Endothelial cell of umbilical vein (primary cell): ENCODE data around the gene PLEKHM2. TPM values are rescaled to one million over a fixed set of nuclear protein-coding genes. Genes with fewer than 3 reads are reported as not detected.

ENCODE experiments used
- BruUV-seq: library from RNA; stranded (reverse); fragments of 400-500 nt; replicated peaks from 2 replicates; lab custom pipeline; 2021; lab: Mats Ljungman, UMichigan
- CTCF ChIA-PET: fragments of 300-600, 350-600 bp; sonication (Branson Sonifier 250); formaldehyde crosslinking; loops from one replicate; lab custom pipeline; 2021; ENCODE audit warnings: antibody characterized with exemption, inconsistent platforms; lab: Charles Lee
- POLR2A ChIA-PET: fragments of 300-600, 350-600 bp; sonication (Branson Sonifier 250); formaldehyde crosslinking; loops from one replicate; lab custom pipeline; 2021; ENCODE audit warnings: antibody characterized with exemption, inconsistent platforms; lab: Charles Lee
- DNase-seq: peaks from one replicate; pipeline ENCODE4 v3.0.0-alpha.2; 2011; ENCODE audit warnings: low read depth, low spot score
- FAIRE-seq: peaks from 2 replicates; lab custom pipeline; 2011; peaks lifted over from hg19 to GRCh38; lab: Jason Lieb, UNC
- H2AFZ ChIP-seq: 2 replicates; pipeline ENCODE4 v1.6.0; 2012; ENCODE audit warnings: low read depth, low read length, control low read depth, inconsistent platforms
- H3K27ac ChIP-seq: 2 replicates; pipeline ENCODE4 v1.5.1; 2011; ENCODE audit warnings: low read depth, mild to moderate bottlenecking, control low read depth, low read length, moderate library complexity; ENCODE audit not compliant: insufficient read depth
- H3K27me3 ChIP-seq, 2 experiments: 2 replicates each; pipeline versions ENCODE4 v1.6.0 to v1.6.1; 2011; ENCODE audit warnings: low read length in 2 of 2, mixed read lengths in 1 of 2; ENCODE audit not compliant: control insufficient read depth in 2 of 2, insufficient read depth in 2 of 2
- H3K36me3 ChIP-seq, 2 experiments: 2 replicates in 1 of 2; 3 replicates in 1 of 2; pipeline ENCODE4 v1.5.1; 2011; ENCODE audit warnings: low read length in 2 of 2, mild to moderate bottlenecking in 1 of 2, moderate library complexity in 1 of 2; ENCODE audit not compliant: control insufficient read depth in 2 of 2, insufficient read depth in 2 of 2; ENCODE audit errors: extremely low read depth in 1 of 2
- H3K4me1 ChIP-seq: 3 replicates; pipeline ENCODE4 v1.5.1; 2011; ENCODE audit warnings: mild to moderate bottlenecking, low read length; ENCODE audit not compliant: control insufficient read depth, insufficient read depth; ENCODE audit errors: extremely low read depth
- H3K4me2 ChIP-seq: 2 replicates; pipeline ENCODE4 v1.6.1; 2011; ENCODE audit warnings: low read length, control low read depth, mixed read lengths; ENCODE audit not compliant: insufficient read depth
- H3K4me3 ChIP-seq, 3 experiments: fragments of 200-600 bp in 1 of 3; sonication (generic), shearing (Covaris generic) in 1 of 3; replicated peaks in 1 of 3; 2 replicates each; pipeline ENCODE4 v1.5.1; 2011 to 2016; ENCODE audit warnings: control low read depth in 3 of 3, low read length in 3 of 3, mild to moderate bottlenecking in 2 of 3, inconsistent platforms in 1 of 3, low read depth in 1 of 3, moderate library complexity in 1 of 3; ENCODE audit not compliant: insufficient read depth in 1 of 3
- H3K79me2 ChIP-seq: 2 replicates; pipeline ENCODE4 v1.6.0; 2012; ENCODE audit warnings: low read length, inconsistent platforms; ENCODE audit not compliant: control insufficient read depth, insufficient read depth
- H3K9ac ChIP-seq: replicated peaks from 2 replicates; pipeline ENCODE3; 2011; ENCODE audit warnings: low read length, control low read depth; ENCODE audit not compliant: insufficient read depth; ENCODE audit errors: extremely low read depth
- H3K9me1 ChIP-seq: replicated peaks from 3 replicates; pipeline ENCODE4 v1.6.0; 2011; ENCODE audit warnings: mild to moderate bottlenecking, low read length; ENCODE audit not compliant: control insufficient read depth, insufficient read depth; ENCODE audit errors: extremely low read depth
- H3K9me3 ChIP-seq: replicated peaks from 2 replicates; pipeline ENCODE4 v1.5.1; 2012; ENCODE audit warnings: low read length, inconsistent platforms; ENCODE audit not compliant: control insufficient read depth, insufficient read depth
- H4K20me1 ChIP-seq: replicated peaks from 2 replicates; pipeline ENCODE3; 2011; ENCODE audit warnings: mild to moderate bottlenecking, low read length; ENCODE audit not compliant: control insufficient read depth, insufficient read depth; ENCODE audit errors: extremely low read depth
- CTCF ChIP-seq, 2 donors: IDR thresholded peaks; 1 replicate in 1 of 2; 2 replicates in 1 of 2; pipeline ENCODE4 v1.5.1; 2011; ENCODE audit warnings: low read length in 2 of 2, mild to moderate bottlenecking in 2 of 2, moderate library complexity in 2 of 2, control low read depth in 1 of 2, inconsistent platforms in 1 of 2, low read depth in 1 of 2; ENCODE audit not compliant: insufficient read depth in 1 of 2; ENCODE audit errors: extremely low read depth in 1 of 2
- EZH2 ChIP-seq: IDR thresholded peaks from 2 replicates; pipeline ENCODE4 v1.6.1; 2012; ENCODE audit warnings: borderline replicate concordance, low read depth, mild to moderate bottlenecking, moderate library complexity, low read length, inconsistent platforms; ENCODE audit not compliant: severe bottlenecking
- FOS ChIP-seq: IDR thresholded peaks from 2 replicates; pipeline ENCODE4 v1.6.1; 2011; ENCODE audit warnings: mild to moderate bottlenecking, low read length, moderate library complexity, borderline replicate concordance; ENCODE audit not compliant: insufficient read depth
- GATA2 ChIP-seq: IDR thresholded peaks from 2 replicates; pipeline ENCODE4 v1.7.0; 2011; ENCODE audit warnings: low read depth, mild to moderate bottlenecking, moderate library complexity, mixed read lengths, low read length; ENCODE audit not compliant: insufficient read length, insufficient read depth
- JUN ChIP-seq: IDR thresholded peaks from 2 replicates; pipeline ENCODE4 v1.6.1; 2011; ENCODE audit warnings: borderline replicate concordance, low read depth; ENCODE audit not compliant: insufficient read length, insufficient read depth
- MYC ChIP-seq: IDR thresholded peaks from one replicate; pipeline ENCODE4 v1.6.1; 2011; ENCODE audit warnings: mild to moderate bottlenecking, low read depth, low read length
- POLR2AphosphoS5 ChIP-seq: IDR thresholded peaks from 2 replicates; pipeline ENCODE4 v1.6.1; 2012; ENCODE audit warnings: low read depth, mild to moderate bottlenecking, control low read depth, low read length, moderate library complexity; ENCODE audit not compliant: insufficient read depth
- dilution Hi-C: fragments of 300-500 bp; cut with MboI; formaldehyde crosslinking; loops from one replicate; pipeline ENCODE4 v1.15.0; 2019; ENCODE audit warnings: low sequenced_read_pairs; ENCODE audit not compliant: extremely low pct_ligation_motif_present
- intact Hi-C: fragments of 100-400 bp; cut with micrococcal nuclease; formaldehyde crosslinking; loops from one replicate; pipeline ENCODE4 v1.10.0; 2022
- polyA plus RNA-seq, 4 experiments: library from polyadenylated mRNA; depleted of rRNA in 3 of 4; stranded (reverse) in 3 of 4; unstranded in 1 of 4; fragments of >200 nt; gene quantifications; 2 replicates each; pipeline versions ENCODE4 v1.2.1 to v1.2.3, GENCODE V29; 2011 to 2012; ENCODE audit warnings: missing spikeins in 1 of 4
- total RNA-seq: library from RNA; stranded (reverse); gene quantifications from 2 replicates; pipeline ENCODE4 v1.2.3, GENCODE V29; 2021
- TF ChIP-seq, protein P1 (sequence below): IDR thresholded peaks from 2 replicates; pipeline ENCODE4 v1.6.1; 2011; ENCODE audit not compliant: insufficient read depth, insufficient read length

PLEKHM2 gene
- total and polyA plus RNA-seq, 2 donors (not counting 3 experiments of a cell fraction or from before 2014, with no cell fraction given): 60.6 to 67.5 TPM

DNA sequence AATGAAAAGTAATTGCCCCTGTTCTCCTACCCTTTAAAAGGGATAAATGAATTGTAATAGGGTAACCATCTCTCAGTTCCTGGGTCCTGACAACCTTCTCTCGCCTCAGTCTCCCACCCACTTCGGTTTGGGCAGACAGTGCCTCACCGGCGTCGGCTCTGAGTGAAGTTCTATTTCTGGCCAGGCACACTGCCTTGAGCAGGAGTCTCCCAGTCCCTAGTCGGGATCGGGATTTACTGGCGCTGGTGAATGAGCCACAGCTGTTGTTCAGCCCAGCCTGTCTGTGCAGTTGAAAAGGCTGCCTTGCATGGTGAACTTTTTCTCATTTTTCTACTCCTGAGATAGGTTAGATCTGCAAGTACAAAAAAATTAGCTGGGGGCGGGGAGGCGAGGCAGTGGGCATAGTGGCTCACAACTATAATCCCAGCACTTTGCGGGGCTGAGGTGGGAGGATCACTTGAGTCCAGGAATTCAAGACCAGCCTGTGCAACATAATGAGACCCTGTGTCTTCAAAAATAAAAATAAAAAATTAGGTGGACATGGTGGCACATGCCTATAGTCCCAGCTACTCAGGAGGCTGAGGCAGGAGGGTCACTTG lies 7.4 kb downstream of the PLEKHM2 start:
- ChIA-PET CTCF (interaction anchor here (0.8 to 1.2 kb wide), 4 partner anchors 22 to 97 kb away, joined by 3 to 4 read pairs (median 3); no protein-coding TSS in a partner anchor), POLR2A (interaction anchor here (0.6 kb wide), 1 partner anchor 808 kb away, joined by 8 read pairs; no protein-coding TSS in a partner anchor)
- Histone ChIP-seq H4K20me1 (no peaks in the 10 kb centered on the region), H2AFZ (no peak overlapping the region), H3K9me1 (no peaks in the 10 kb centered on the region), H3K27me3 (no peaks in the 10 kb centered on the region), H3K27ac (no peak overlapping the region), H3K79me2 (peaks cover 67% of the 10 kb centered on the region), H3K9me3 (no peaks in the 10 kb centered on the region), H3K36me3 (peaks cover 0 to 2% of the 10 kb centered on the region in 2 experiments), H3K4me1 (peaks cover 12% of the 10 kb centered on the region), H3K4me2 (no peak overlapping the region), H3K4me3 (no peak overlapping the region), H3K9ac (no peak overlapping the region)
- no TSS peak for BruUV-seq
- no peak for TF ChIP-seq EZH2
- TF ChIP-seq, protein P1, sequence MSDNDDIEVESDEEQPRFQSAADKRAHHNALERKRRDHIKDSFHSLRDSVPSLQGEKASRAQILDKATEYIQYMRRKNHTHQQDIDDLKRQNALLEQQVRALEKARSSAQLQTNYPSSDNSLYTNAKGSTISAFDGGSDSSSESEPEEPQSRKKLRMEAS: no peak
- no peak for TF ChIP-seq POLR2AphosphoS5
- no peak for TF ChIP-seq CTCF (IDR thresholded peaks at IDR 0.05; ENCODE audit: extremely low read depth in 1 of 2, insufficient read depth in 1 of 2, low read depth in 1 of 2, low read length in 2 of 2)
- TF ChIP-seq FOS: no peak
- no peak for TF ChIP-seq JUN
- TF ChIP-seq MYC: no peak
- no peak for TF ChIP-seq GATA2
- DNase-seq: no peak
- peak; percentile 50 for FAIRE-seq
- dilution Hi-C loops: no loop called here
- intact Hi-C loops: no loop called here
